Mesodermal cell (in vitro differentiated cells): Measurements from ENCODE around the gene TCF25.

Source experiments
- H3K27ac ChIP-seq: 2 replicates; pipeline ENCODE4 v1.7.0; 2013; ENCODE audit warnings: mild to moderate bottlenecking, low read depth, low read length, moderate library complexity; ENCODE audit not compliant: severe bottlenecking
- H3K36me3 ChIP-seq: 2 replicates; pipeline ENCODE4 v1.7.1; 2013; ENCODE audit warnings: mild to moderate bottlenecking, low read length, moderate library complexity; ENCODE audit not compliant: control insufficient read depth, insufficient read depth
- H3K4me1 ChIP-seq: one replicate; pipeline ENCODE4 v1.7.1; 2013; ENCODE audit warnings: mild to moderate bottlenecking, low read length; ENCODE audit not compliant: insufficient read depth, control insufficient read depth, poor library complexity, severe bottlenecking
- H3K4me3 ChIP-seq: 2 replicates; pipeline ENCODE4 v1.7.0; 2013; ENCODE audit warnings: low read length, control low read depth, mild to moderate bottlenecking; ENCODE audit not compliant: insufficient read depth, poor library complexity, severe bottlenecking; ENCODE audit errors: extremely low read depth
- H3K9me3 ChIP-seq: 2 replicates; pipeline ENCODE4 v1.7.1; 2013; ENCODE audit warnings: mild to moderate bottlenecking, low read length, moderate library complexity; ENCODE audit not compliant: control insufficient read depth
- WGBS, 2 experiments: methylation state at CpG; one replicate each; pipeline ENCODE4 v1.1.5; 2013; ENCODE audit warnings: missing lambda C conversion rate in 2 of 2; ENCODE audit not compliant: insufficient coverage in 2 of 2; 5-methylcytosine and 5-hydroxymethylcytosine counted together

The TCF25 gene

DNA sequence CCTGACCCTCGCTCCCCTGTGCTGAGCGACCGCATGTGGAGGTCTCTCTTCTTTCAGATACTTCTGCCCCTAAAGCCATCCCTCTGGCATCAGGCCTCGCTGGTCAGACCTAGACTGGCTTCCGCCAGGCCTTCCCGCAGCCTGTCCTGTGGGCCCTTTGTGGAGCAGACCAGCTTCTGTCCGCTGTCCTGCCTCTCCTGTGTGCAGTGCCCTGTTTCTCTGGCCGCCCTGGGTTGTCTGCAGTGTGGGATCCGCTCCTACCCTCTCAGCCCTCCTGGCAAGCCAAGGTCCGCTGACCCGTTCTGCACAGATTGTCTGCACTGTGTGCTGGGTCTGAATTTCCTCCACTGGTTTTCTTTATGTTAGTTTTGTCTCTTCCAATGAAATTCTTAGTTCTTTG, 23.8 kb downstream of the TCF25 start:
- H3K27ac ChIP-seq: no peak overlapping the region
- H3K4me3 ChIP-seq: no peak overlapping the region
- no peaks in the 10 kb centered on the region for H3K4me1 ChIP-seq
- H3K36me3 ChIP-seq: peaks cover 89% of the 10 kb centered on the region
- no peaks in the 10 kb centered on the region for H3K9me3 ChIP-seq
- 97 to 99% methylated on average over 7 to 8 of the region's 11 CpGs for WGBS, 2 experiments

- Histone ChIP-seq H3K4me3 (no peak overlapping the region), H3K27ac (no peak overlapping the region), H3K36me3 (peaks cover 85% of the 10 kb centered on the region), H3K4me1 (no peaks in the 10 kb centered on the region), H3K9me3 (no peaks in the 10 kb centered on the region)
- WGBS, 2 experiments: 95 to 97% methylated on average over 30 to 34 of the region's 36 CpGs
Measured at GRCh38 chr16:89898201-89898967, 25.0 kb downstream of the TCF25 start.

DNA sequence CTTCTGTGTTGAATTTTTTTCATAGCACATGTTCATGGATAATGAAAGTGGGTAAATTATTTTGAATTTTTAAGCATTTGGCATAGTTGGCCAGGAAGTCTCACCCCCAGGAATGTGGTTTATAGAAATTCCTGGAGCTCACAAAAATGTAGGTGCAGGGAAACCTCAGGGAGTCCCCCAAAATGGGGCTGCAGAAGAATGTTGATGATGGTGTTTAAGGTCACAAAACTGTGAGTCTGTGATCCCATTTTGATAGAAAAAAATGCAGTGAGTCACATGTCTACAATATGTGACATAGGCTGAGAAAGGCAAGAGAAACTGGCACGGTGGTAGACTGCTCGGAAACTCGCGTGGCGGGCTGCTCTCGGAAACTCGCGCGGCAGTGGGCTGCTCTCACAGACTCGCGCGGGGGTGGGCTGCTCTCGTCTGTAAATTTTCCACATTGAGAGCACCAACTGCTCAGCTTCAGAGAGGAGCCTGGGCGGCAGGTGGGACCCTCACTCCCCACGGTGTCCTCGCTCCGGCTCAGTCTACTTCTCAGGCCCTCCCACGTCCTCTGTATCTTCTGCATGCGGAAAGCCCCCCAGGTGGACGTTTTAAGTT, 26.6 kb downstream of the TCF25 start:
- no peaks in the 10 kb centered on the region for H3K4me1 ChIP-seq
- H3K4me3 ChIP-seq: no peak overlapping the region
- no peak overlapping the region for H3K27ac ChIP-seq
- peaks cover 84% of the 10 kb centered on the region for H3K36me3 ChIP-seq
- no peaks in the 10 kb centered on the region for H3K9me3 ChIP-seq
- 97 to 98% methylated on average over 15 to 19 of the region's 20 CpGs for WGBS, 2 experiments

GRCh38 chr16:89900885-89901284, 27.5 kb downstream of the TCF25 start:
- no peaks in the 10 kb centered on the region for H3K9me3 ChIP-seq
- H3K27ac ChIP-seq: no peak overlapping the region
- 97 to 99% methylated on average over 15 to 17 of the region's 17 CpGs for WGBS, 2 experiments
- no peak overlapping the region for H3K4me3 ChIP-seq
- H3K36me3 ChIP-seq: peaks cover 84% of the 10 kb centered on the region
- H3K4me1 ChIP-seq: no peaks in the 10 kb centered on the region

DNA sequence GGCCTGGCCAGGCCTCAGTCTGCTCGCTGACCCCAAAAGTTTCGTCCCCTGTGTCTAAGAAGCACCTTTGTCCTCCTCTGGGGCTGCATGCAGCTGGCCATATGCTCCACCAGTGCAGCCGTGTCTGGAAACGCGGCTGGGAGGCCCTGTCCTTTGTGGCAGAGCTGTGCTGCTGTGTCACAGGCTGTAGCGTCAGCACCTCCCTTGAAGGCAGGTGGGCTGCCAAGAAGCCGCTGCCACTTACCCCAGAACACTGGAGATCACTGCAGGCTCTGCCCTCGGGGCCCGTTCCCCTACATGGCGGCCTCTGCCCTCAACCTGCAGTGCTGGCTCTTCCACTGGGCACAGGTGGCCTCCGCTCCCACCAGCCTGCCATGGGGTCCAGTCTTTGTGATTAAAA, 29.6 kb downstream of the TCF25 start:
- 96 to 97% methylated on average over 10 to 11 of the region's 11 CpGs for WGBS, 2 experiments
- Histone ChIP-seq H3K4me3 (no peak overlapping the region), H3K27ac (no peak overlapping the region), H3K4me1 (no peaks in the 10 kb centered on the region), H3K9me3 (peaks cover 5% of the 10 kb centered on the region), H3K36me3 (peaks cover 79% of the 10 kb centered on the region)

DNA sequence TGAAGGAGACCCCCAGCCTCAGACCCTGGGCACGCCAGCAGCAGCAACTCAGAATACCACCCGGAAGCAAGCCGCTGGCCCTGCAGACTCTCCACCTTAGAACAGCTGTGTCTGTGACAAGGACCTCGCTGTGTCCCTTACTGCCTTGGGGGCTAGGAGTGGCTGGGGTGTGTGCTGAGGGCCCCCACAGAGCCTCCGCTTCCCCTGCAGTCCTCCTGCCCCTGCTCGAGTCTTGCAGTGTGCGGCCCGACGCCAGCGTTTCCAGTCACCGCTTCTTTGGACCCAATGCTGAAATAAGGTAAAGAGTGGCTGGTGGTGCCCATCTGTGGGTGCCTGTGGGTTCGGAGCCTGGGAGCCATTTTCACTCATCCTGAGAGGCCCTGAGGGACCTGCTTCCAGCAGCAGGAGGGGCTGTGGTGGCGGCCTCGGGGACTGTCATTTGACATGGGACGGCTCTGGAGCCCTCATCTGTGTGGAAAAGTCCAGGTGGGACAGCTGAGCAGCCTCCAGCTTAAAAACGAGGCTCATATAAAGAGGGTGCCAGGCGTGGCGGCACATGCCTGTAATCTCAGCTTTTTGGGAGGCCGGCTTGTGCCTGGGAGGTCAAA, 30.6 kb downstream of the TCF25 start:
- no peak overlapping the region for H3K4me3 ChIP-seq
- 96 to 99% methylated on average over 18 to 19 of the region's 19 CpGs for WGBS, 2 experiments
- H3K9me3 ChIP-seq: peaks cover 5% of the 10 kb centered on the region
- no peak overlapping the region for H3K27ac ChIP-seq
- no peaks in the 10 kb centered on the region for H3K4me1 ChIP-seq
- peaks cover 79% of the 10 kb centered on the region for H3K36me3 ChIP-seq

DNA sequence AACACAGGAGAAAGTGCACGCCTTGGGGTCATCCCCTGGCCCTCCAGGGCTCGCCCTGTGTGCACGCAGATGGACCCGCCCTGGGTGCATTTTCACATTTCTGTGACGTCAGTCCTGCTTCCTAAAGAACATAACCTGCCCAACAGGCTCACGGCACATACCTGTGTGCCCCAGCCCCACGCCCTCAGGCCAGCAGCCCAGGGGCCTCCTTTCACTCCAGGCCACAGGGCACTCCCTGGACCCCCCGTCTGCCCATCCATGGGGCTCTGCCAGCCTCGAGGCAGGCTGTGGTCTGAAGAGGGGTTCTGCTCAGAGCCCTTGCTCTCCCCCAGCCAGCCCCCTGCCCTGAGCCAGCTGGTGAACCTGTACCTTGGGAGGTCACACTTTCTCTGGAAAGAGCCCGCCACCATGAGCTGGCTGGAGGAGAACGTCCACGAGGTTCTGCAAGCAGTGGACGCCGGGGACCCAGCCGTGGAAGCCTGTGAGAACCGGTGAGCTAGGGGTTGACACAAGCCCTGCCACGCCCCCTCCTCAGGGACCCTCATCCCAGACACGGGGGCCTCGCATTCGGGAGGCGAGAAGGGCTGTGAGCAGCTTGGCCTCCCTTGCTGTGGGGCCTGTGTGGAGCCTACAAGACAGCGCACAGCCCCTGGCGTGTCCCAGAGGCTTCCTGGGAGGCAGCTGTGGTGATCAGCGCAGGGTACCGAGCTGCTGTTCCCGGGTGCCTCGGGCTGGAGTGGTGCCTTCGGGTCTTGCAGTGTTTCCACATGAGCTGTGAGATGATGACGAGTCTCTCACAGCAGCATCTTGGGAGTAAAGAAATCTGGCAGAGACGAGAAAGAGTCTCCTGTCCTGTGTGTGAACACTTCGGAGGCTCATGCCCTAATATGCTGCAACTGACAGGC, 31.5 kb downstream of the TCF25 start:
- Histone ChIP-seq H3K4me3 (no peak overlapping the region), H3K36me3 (peaks cover 77% of the 10 kb centered on the region), H3K4me1 (no peaks in the 10 kb centered on the region), H3K27ac (no peak overlapping the region), H3K9me3 (peaks cover 5% of the 10 kb centered on the region)
- 94 to 96% methylated on average over 28 to 29 of the region's 31 CpGs for WGBS, 2 experiments

- Histone ChIP-seq H3K27ac (no peak overlapping the region), H3K9me3 (peaks cover 5% of the 10 kb centered on the region), H3K4me3 (no peak overlapping the region), H3K4me1 (no peaks in the 10 kb centered on the region), H3K36me3 (peaks cover 76% of the 10 kb centered on the region)
- WGBS, 2 experiments: 96 to 99% methylated on average over 22 to 23 of the region's 23 CpGs
Measured at GRCh38 chr16:89905511-89906139, 32.2 kb downstream of the TCF25 start.

DNA sequence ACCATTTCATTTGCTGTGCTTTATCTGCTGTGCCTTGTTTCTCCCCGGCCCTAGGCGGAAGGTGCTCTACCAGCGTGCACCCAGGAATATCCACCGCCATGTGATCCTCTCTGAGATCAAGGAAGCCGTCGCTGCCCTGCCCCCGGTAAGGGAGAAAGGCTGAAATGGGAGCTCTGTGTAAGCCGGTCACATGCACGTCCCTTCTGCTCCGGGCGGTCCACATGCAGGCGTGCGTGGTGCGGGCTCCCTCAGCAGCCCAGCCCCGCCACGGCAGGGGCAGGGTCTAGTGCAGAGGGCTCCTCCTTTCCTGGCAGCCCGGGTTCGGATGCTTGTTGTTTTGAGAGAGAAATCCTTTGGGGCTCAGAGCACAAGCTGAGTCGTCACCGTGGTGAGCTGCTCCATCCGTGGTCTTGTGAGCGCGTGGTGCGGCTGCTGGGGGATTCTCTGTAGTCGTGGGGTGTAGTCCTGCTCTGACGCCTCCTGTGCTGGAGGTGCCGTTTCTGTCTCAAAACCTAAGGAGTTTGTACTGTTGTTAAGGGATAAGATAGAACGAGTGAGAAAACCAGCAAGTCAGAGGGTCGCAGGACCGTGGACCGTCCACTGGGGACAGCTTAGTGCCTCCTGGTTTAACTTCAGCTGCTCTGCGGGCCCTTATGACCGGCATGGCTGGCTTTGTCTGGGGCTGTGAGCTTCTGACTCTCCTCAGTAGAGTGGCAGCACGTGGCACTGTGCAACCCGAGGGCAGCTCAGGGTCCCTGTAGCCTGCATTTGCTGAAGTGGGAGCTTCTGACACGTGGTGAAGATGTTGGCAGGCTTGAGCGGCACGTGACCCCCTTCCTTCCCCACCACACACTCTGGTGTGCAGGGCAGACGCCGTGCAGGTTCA, 33.0 kb downstream of the TCF25 start:
- peaks cover 78% of the 10 kb centered on the region for H3K36me3 ChIP-seq
- H3K9me3 ChIP-seq: peaks cover 5% of the 10 kb centered on the region
- WGBS, 2 experiments: 93 to 98% methylated on average over 36 to 39 of the region's 40 CpGs
- H3K4me3 ChIP-seq: no peak overlapping the region
- H3K27ac ChIP-seq: no peak overlapping the region
- H3K4me1 ChIP-seq: no peaks in the 10 kb centered on the region
